Motor neuron (in vitro differentiated cells): ENCODE results near the gene PDE8B. TPM values are rescaled to one million over a fixed set of nuclear protein-coding genes. Genes with fewer than 3 reads are reported as not detected.
"Not testable (repeated sequence)": the region's sequence is repeated elsewhere in the genome, so short reads cannot be mapped to it uniquely, and the experiment has no call there.

Experiments used
- ATAC-seq, 8 experiments: fragments of 200-7000 bp; cut with Tn5 transposase; replicated peaks in 6 of 8; 2 replicates each; pipeline ENCODE4 v1.8.0; 2021; ENCODE audit warnings: mild to moderate bottlenecking in 8 of 8, moderate library complexity in 8 of 8
- H3K27ac ChIP-seq, 2 donors: fragments of 250-450 bp; sonication (Bioruptor Pico); 2 replicates each; pipeline ENCODE4 v1.9.0; 2021; ENCODE audit warnings: antibody characterized with exemption in 2 of 2, mild to moderate bottlenecking in 2 of 2, moderate library complexity in 1 of 2
- H3K4me1 ChIP-seq, 2 donors: fragments of 250-450 bp; sonication (Bioruptor Pico); replicated peaks in 1 of 2; 2 replicates each; pipeline ENCODE4 v1.6.1; 2021; ENCODE audit warnings: antibody characterized with exemption in 2 of 2, mild to moderate bottlenecking in 2 of 2, moderate library complexity in 1 of 2
- H3K4me3 ChIP-seq, 5 donors: fragments of 250-450 bp; sonication (Bioruptor Pico); 2 replicates each; pipeline ENCODE4 v1.9.0; 2021; ENCODE audit warnings: antibody characterized with exemption in 5 of 5, mild to moderate bottlenecking in 5 of 5, moderate library complexity in 4 of 5
- WGBS, 10 experiments: fragments of 450-650 bp; shearing (Covaris generic); methylation state at CpG; one replicate each; pipeline ENCODE4 v1.0.0; 2022; 5-methylcytosine and 5-hydroxymethylcytosine counted together
- in situ Hi-C, 9 experiments: fragments of 400-800 bp; cut with MboI; loops; one replicate each; pipeline ENCODE4 v1.15.0; 2021; ENCODE audit warnings: low sequenced_read_pairs in 9 of 9, low pct_unique_long_range_greater_than_20kb in 2 of 9; ENCODE audit not compliant: unreplicated experiment in 9 of 9
- total RNA-seq, 8 experiments: library from RNA; unstranded; fragments of 300-600 nt; gene quantifications; 2 replicates each; pipeline versions ENCODE4 v1.2.3 to v1.2.4, GENCODE V29; 2022

Gene PDE8B
- total RNA-seq, 8 experiments from 2014 or later, result 1.6 to 23.1 (median 2.8) TPM

DNA sequence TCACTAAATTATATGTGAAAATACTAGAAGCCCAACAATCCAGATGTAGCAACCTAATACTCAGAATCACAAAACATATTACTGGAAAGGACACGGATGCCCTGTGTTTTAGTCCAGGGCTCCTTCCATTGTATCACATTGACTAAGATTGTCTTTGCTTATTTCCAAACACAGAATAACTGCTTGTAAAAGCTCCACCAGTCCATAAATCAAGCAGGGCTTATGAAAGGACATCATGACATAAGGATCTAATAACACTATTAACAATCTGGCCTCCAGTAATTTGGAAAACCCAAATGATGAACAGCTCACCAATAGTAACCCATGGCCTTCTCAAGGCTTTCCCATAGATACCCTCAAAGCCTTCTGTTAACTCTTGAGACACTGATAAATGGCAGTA lies 241.9 kb downstream of the PDE8B start:
- 50 to 100% (median 100%) methylated on average over 1 of the region's 1 CpG; no CpG with 5 or more reads in 2 of the 10 experiments for WGBS, 10 experiments
- no peak for ATAC-seq
- Histone ChIP-seq H3K4me1 (peaks cover 0 to 4% of the 10 kb centered on the region in 2 donors), H3K27ac (no peak overlapping the region), H3K4me3 (no peak overlapping the region)
- in situ Hi-C loops, result no loop called here

DNA sequence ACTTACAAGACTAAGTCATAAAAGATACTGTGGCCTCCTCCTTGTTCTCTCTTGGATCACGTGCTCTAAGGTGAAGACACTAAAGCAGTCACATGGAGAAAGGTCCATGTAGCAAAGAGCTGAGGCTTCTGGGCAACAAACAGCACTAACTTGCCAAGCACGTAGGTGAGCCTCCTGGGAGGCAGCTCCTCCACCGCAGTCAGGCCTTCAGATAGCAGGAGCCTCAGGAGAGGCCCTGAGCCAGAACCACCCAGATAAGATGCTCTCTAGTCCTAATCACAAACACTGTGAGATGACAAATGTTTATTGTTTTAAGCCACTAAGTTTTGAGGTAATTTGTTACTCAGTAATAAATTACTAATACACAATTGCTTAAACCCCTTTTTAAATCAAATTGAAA lies 243.6 kb downstream of the PDE8B start:
- no peak overlapping the region for H3K27ac ChIP-seq
- H3K4me1 ChIP-seq, result peaks cover 0 to 4% of the 10 kb centered on the region in 2 donors
- 86 to 100% (median 100%) methylated on average over 1 to 2 of the region's 3 CpGs; no CpG with 5 or more reads in 5 of the 10 experiments for WGBS, 10 experiments
- no peak overlapping the region for H3K4me3 ChIP-seq
- in situ Hi-C loops, result no loop called here
- no peak for ATAC-seq

DNA sequence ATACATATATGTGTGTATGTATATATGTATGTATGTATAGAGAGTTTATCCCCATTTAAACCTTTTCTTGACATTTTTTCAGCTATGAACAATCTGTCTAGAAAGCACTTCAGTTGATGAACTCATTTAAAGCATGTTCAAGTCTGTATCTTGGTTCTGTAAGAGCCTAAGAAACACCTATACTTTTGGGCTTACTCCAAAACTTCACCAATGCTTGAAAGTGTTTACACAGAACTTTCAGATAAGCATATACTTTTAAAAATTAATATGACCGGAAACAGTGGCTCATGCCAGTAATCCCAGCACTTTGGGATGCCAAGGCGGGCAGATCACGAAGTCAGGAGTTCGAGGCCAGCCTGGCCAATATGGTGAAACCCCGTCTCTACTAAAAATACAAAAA lies 250.8 kb downstream of the PDE8B start:
- ATAC-seq, result no peak
- 92 to 100% (median 100%) methylated on average over 2 to 5 of the region's 5 CpGs; no CpG with 5 or more reads in 2 of the 10 experiments for WGBS, 10 experiments
- H3K27ac ChIP-seq, result no peak overlapping the region
- in situ Hi-C loops, result no loop called here
- H3K4me1 ChIP-seq, result no peaks in the 10 kb centered on the region
- H3K4me3 ChIP-seq, result no peak overlapping the region

DNA sequence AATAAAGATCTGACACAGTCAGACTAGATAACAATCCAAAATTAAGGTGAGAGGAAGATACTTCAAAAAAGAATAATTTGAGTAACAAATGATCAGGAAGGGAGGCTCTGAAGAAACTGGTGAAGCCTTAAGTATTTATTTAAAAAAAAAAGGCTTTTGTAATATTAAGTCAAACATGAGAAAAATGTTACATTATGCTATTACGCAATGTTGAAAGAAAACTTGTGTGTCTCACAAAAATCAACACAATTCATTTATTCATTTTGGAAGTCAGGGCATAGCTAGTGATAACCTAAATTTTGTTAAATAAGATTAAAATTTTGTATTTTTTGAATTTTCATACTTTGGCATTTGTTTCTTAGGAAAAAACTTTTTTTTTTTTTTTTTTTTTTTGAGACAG lies 253.4 kb downstream of the PDE8B start:
- H3K4me3 ChIP-seq, result no peak overlapping the region
- ATAC-seq, result no peak
- WGBS, 10 experiments, result 91 to 100% (median 100%) methylated on average over 1 of the region's 1 CpG
- in situ Hi-C loops, result no loop called here
- H3K4me1 ChIP-seq, result no peaks in the 10 kb centered on the region
- H3K27ac ChIP-seq, result no peak overlapping the region

DNA sequence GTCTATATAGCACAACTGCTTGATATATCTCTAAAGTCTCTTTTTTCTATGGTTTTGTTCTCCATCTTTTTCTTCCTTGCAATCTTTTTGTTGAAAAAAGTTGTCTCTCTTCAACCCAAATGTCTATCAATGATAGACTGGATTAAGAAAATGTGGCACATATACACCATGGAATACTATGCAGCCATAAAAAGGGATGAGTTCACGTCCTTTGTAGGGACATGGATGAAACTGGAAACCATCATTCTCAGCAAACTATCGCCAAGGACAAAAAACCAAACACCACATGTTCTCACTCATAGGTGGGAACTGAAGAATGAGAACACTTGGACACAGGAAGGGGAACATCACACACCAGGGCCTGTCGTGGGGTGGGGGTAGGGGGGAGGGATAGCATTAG lies 258.4 kb downstream of the PDE8B start:
- ATAC-seq, H3K4me3 ChIP-seq, H3K27ac ChIP-seq, in situ Hi-C loops, H3K4me1 ChIP-seq: not testable (repeated sequence)
- 80 to 100% (median 82%) methylated on average over 1 to 2 of the region's 3 CpGs; no CpG with 5 or more reads in 4 of the 10 experiments for WGBS, 10 experiments

DNA sequence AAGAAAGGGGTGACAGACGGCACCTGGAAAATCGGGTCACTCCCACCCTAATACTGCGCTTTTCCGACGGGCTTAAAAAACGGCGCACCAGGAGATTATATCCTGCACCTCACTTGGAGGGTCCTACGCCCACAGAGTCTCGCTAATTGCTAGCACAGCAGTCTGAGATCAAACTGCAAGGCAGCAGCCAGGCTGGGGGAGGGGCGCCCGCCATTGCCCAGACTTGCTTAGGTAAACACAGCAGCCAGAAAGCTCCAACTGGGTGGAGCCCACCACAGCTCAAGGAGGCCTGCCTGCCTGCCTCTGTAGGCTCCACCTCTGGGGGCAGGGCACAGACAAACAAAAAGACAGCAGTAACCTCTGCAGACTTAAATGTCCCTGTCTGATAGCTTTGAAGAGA lies 264.6 kb downstream of the PDE8B start:
- not testable (repeated sequence) for ATAC-seq, H3K4me3 ChIP-seq, H3K27ac ChIP-seq, H3K4me1 ChIP-seq
- WGBS, 10 experiments, result 100% methylated on average over 6 of the region's 11 CpGs; no CpG with 5 or more reads in 9 of the 10 experiments
- in situ Hi-C loops, result loop anchor here in 1 of 9 experiments (25.0 kb wide), 1 partner anchor 338 kb away; no protein-coding TSS in a partner anchor

Other genes starting within 250 kb of the PDE8B start
- 10 to 100 TPM; 10.4 to 24.8 (median 16.5) TPM for gene AGGF1, start 180.3 kb upstream of the PDE8B start, total RNA-seq
- 10 to 100 TPM in 1 of 8 experiments, 1 to 10 TPM in 7; 2.0 to 12.8 (median 4.1) TPM for gene ZBED3, start 123.4 kb upstream of the PDE8B start, total RNA-seq